ENCODE measurements around the gene PACRG. TPM values are rescaled to one million over a fixed set of nuclear protein-coding genes. Genes with fewer than 3 reads are reported as not detected.
A peak's percentile ranks its signal among the peaks of the same experiment; 100 is the strongest.

The PACRG gene
- total RNA-seq, 1 donor from 2014 or later, result 4.3 TPM

DNA sequence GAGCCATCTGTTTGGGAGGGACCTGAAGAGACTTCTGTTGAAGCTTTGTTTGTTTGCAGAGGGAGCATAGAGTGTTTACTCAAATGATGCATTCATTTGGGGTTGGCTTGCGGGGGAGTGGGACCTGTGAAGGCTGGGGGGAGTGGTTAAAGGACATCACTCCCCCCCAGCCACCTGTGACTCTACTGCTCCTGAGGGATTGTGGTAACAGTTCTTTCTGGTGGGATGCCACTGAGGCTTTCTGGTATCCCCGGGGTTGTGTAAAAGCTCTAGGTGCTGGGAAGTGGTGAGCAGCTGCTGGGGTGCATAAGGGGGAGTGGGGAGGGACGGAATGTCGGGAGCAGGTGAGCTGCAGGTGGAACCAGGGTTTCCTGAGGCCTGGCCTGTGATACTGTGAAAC, 447.5 kb downstream of the PACRG start:
- no peak for DNase-seq (ENCODE audit: low spot score)
- no peak for ATAC-seq
- intact Hi-C loops (cut with DNase I), result no loop called here

DNA sequence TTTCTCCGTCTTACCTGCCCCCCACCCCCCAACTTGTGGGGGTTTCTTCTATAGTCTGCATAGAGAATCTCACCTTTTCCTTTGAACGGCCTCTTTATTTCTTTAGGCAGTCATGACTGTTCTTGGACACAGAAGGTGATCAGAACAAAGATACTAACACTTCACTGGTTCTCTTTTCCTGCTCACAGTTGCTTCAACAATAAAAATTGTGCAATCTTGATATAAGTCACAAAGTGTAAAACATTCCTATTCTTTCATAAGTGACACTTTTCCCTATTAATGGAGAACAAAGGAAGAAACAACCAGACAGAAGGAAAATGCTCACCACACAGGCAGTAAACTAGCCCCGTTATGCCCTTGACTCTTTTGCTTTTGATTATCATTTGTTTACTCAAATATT, 448.3 kb downstream of the PACRG start:
- ATAC-seq (no peak), DNase-seq (ENCODE audit: low spot score) (no peak)
- intact Hi-C loops (cut with DNase I), result no loop called here

GRCh38 chr6:163177007-163177406, 449.2 kb downstream of the PACRG start:
- intact Hi-C loops (cut with DNase I), result no loop called here
- DNase-seq (ENCODE audit: low spot score), result no peak
- ATAC-seq, result no peak

DNA sequence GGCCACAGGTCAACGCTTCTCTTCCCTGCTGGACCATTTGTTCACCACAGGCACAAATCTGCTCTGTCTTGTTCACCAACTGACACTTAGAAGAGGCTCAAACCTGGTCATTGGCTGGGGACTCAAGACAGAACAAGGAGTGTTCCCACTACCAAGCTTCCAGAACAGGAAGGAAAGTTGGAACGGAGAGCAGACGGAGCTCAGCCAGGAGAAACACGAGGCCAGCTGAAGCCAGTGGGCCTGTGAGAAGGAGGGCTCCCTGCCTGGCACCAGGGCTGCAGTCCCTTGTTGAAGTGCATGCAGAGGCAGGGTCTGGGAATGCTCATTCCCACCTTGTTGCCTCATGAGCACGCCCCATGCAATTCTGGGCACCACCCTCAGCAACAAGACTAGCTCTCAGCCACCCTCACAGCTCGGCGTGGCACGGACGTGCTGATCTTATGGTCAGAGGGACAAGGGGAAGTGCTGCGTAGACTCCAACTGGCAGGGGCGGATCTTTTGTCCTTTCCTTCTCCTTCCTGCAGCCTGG, 450.2 kb downstream of the PACRG start:
- intact Hi-C loops (cut with DNase I), result no loop called here

GRCh38 chr6:163179061-163179460, 451.3 kb downstream of the PACRG start:
- intact Hi-C loops (cut with DNase I), result no loop called here
- DNase-seq (ENCODE audit: low spot score), result no peak
- ATAC-seq, result no peak

More for the DNA sequence above, 450.2 kb downstream of the PACRG start:
- no peak for DNase-seq (ENCODE audit: low spot score)
- no peak for ATAC-seq

DNA sequence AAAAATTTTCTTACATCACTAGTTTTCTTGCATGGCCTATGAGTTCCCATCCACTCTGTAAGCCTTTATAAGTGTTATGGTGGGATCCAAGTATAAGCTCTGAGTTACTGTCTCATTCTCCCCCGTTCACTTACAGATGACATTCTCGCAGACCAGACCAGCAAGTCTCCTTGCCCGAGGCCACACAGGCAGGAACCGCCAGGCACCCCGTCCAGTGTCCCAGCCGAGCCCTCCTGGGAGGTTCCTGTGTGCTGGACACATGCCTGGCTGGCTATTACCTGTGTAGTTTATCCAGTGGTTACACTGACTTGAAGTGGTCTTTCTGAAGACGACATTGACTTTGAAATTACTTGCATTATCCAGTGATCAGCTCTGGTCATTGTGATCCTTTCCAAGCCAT, 451.9 kb downstream of the PACRG start:
- no peak for ATAC-seq
- intact Hi-C loops (cut with DNase I), result loop anchor here (5.0 to 10.0 kb wide), 2 partner anchors 238 to 925 kb away; no protein-coding TSS in a partner anchor

DNA sequence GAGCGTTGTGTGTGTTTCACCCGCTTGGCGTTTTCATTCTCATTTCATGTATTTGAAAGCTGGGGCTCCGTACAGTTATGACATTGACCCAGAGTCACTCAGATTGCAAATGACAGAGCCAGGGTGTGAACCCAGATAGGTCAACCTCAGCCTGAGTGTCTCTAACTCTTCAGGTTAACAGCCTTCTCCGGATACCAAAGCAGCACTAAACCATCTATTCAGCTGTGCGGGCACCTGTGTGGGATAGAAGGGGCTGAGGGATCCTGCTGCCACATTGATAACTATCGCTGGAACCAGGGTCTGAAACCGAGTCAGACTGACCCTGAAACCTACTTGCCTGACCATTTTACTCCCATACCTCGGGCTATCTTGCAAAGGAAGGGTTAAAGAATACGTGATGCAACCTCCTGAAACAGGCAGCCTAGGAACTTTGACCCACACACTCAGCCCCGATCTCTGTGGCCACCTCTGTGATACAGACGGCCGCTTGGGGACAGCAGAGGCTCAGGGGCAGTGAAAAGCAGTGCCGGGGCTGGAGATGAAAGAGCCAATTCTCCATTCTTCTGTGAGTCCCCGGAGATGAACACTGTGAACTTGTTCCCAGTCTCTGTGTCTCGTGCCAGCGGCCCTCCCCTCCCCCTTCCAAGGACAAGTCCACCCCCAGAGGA, 453.2 kb downstream of the PACRG start:
- peak; percentile 97 for ATAC-seq
- intact Hi-C loops (cut with DNase I), result loop anchor here (5.0 to 10.0 kb wide), 2 partner anchors 236 to 924 kb away; no protein-coding TSS in a partner anchor
- DNase-seq (ENCODE audit: low spot score), result peak; percentile 88

More for the DNA sequence above, 451.9 kb downstream of the PACRG start:
- no peak for DNase-seq (ENCODE audit: low spot score)

GRCh38 chr6:163181666-163182180, 453.9 kb downstream of the PACRG start:
- ATAC-seq (no peak), DNase-seq (ENCODE audit: low spot score) (no peak)
- intact Hi-C loops (cut with DNase I), result loop anchor here (5.0 to 10.0 kb wide), 2 partner anchors 236 to 923 kb away; no protein-coding TSS in a partner anchor

GRCh38 chr6:163182696-163183095, 454.9 kb downstream of the PACRG start:
- no peak for DNase-seq (ENCODE audit: low spot score)
- ATAC-seq, result no peak
- intact Hi-C loops (cut with DNase I), result loop anchor here (5.0 to 10.0 kb wide), 2 partner anchors 235 to 922 kb away; no protein-coding TSS in a partner anchor

DNA sequence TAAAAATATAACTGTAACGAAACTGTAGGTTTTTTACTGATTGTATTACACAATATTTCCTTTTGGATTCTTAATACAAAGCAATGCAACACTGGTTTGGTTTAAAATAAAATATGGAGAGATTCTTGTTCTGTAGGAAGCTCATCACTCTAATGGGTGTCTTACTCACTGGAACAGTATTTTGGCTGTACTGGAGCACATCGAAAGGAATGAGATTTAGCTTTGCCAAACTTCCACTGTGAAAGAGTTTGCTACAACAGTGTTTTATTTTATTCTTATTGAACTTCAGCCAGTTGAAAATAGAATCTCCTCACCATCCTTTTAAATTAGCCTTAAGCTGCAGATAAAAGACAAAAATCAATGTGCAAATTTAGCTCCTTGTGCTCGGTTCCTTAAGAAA, 456.0 kb downstream of the PACRG start:
- ATAC-seq, result peak; percentile 48
- no peak for DNase-seq (ENCODE audit: low spot score)
- intact Hi-C loops (cut with DNase I), result loop anchor here (5.0 to 10.0 kb wide), 2 partner anchors 233 to 921 kb away; no protein-coding TSS in a partner anchor

- ATAC-seq, result no peak
- DNase-seq (ENCODE audit: low spot score), result no peak
- intact Hi-C loops (cut with DNase I), result loop anchor here (10.0 kb wide), 1 partner anchor 919 kb away; no protein-coding TSS in a partner anchor
These were observed 458.0 kb downstream of the PACRG start for GRCh38 chr6:163185744-163186143.

GRCh38 chr6:163186527-163186926, 458.8 kb downstream of the PACRG start:
- DNase-seq (ENCODE audit: low spot score), result no peak
- ATAC-seq, result no peak
- intact Hi-C loops (cut with DNase I), result loop anchor here (10.0 kb wide), 1 partner anchor 918 kb away; no protein-coding TSS in a partner anchor

GRCh38 chr6:163187201-163187600, 459.4 kb downstream of the PACRG start:
- ATAC-seq, result peak; percentile 18
- no peak for DNase-seq (ENCODE audit: low spot score)
- intact Hi-C loops (cut with DNase I), result loop anchor here (10.0 kb wide), 1 partner anchor 918 kb away; no protein-coding TSS in a partner anchor

DNA sequence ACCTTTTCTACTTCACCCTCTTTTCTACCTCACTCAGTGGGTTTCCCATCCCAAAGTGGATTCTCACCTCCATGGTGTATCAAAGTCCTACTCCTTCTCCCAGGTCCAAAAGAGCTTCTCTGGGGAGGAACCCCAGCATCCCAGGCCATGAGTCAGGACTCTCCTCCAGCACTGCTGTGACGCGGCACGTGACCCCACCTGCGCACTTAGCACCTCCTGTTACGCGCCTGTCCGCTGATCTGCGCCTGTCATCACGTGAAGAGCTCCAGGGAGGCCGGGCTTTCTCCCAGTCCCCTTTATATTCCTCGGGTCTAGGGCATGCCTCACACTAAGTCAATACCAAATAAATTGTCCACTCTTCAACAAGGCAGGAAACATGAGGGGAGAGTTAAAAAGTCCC, 459.8 kb downstream of the PACRG start:
- no peak for DNase-seq (ENCODE audit: low spot score)
- intact Hi-C loops (cut with DNase I), result loop anchor here (10.0 kb wide), 1 partner anchor 917 kb away; no protein-coding TSS in a partner anchor
- ATAC-seq, result no peak

- intact Hi-C loops (cut with DNase I), result loop anchor here (10.0 kb wide), 1 partner anchor 916 kb away; no protein-coding TSS in a partner anchor
- DNase-seq (ENCODE audit: low spot score), result no peak
- ATAC-seq, result no peak
These were observed 461.0 kb downstream of the PACRG start for GRCh38 chr6:163188746-163189145.

- no peak for ATAC-seq
- intact Hi-C loops (cut with DNase I), result loop anchor here (10.0 kb wide), 1 partner anchor 915 kb away; no protein-coding TSS in a partner anchor
These were observed 461.8 kb downstream of the PACRG start for GRCh38 chr6:163189609-163190008.

GRCh38 chr6:163190786-163191185, 463.0 kb downstream of the PACRG start:
- intact Hi-C loops (cut with DNase I), result no loop called here
- DNase-seq (ENCODE audit: low spot score) (no peak), ATAC-seq (no peak)

More at GRCh38 chr6:163189609-163190008, 461.8 kb downstream of the PACRG start:
- DNase-seq (ENCODE audit: low spot score), result no peak

DNA sequence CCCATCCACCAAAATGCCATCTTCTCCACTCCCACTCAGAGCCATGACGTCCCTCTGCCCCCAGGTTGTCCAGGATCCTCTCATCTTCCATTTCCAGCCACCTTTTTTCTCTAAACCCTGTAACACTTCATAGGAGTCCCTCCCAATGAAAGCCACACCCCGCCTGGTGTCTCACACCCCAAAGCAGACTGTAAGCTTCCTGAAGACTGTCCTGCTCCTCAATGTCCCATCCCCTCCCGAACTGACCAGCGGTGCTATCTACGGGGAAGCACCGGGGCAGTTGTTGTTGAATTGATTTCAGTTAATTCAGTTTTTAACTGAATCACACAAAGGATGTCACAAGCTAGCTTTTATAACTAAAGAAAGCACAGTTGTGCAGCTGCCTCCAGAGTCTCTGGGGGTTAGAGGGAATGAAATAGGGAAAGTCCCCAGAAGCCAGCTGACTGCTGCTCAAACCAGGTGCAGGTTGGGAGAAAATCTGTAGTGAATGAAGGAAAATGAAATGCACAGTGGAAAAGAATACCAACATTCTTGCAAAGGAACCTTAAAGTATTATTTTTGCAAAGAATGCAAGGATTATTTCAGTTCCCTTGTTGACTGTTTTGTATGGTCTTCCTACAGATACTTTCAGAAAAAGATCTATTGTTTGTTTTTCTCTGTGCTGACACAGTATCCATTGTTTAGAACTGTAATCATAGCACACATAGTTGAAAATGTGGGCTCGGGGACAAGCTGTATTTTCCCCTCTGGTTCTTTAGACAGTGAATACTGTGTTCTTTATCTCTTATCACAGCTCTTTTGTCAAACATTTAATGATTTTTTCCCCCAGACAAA, 464.1 kb downstream of the PACRG start:
- ATAC-seq (peak; percentile 81), DNase-seq (ENCODE audit: low spot score) (no peak)
- intact Hi-C loops (cut with DNase I), result no loop called here

GRCh38 chr6:163192591-163192990, 464.8 kb downstream of the PACRG start:
- DNase-seq (ENCODE audit: low spot score) (no peak), ATAC-seq (no peak)
- intact Hi-C loops (cut with DNase I), result no loop called here
